HepG2 (cell line): ENCODE data around the gene H2AZ1. TPM values are rescaled to one million over a fixed set of nuclear protein-coding genes. Genes with fewer than 3 reads are reported as not detected.

Experiments
- ATAC-seq: fragments of 200-7000 bp; cut with Tn5 transposase; 3 replicates; pipeline ENCODE4 v1.9.1; 2020; ENCODE audit warnings: mild to moderate bottlenecking, moderate library complexity
- BruUV-seq: library from RNA; stranded (reverse); fragments of 400-500 nt; replicated peaks from 2 replicates; lab custom pipeline; 2021; lab: Mats Ljungman, UMichigan
- CTCF ChIA-PET: fragments of 300-600 bp; formaldehyde crosslinking; extraction: SDS; loops from one replicate; lab custom pipeline; 2021; ENCODE audit warnings: low total read pairs, inconsistent platforms, low intra/inter-chr PET ratio; lab: Yijun Ruan, JAX
- POLR2A ChIA-PET: fragments of 350-600 bp; sonication (Branson Sonifier 250); formaldehyde crosslinking; loops from one replicate; lab custom pipeline; 2020; ENCODE audit warnings: antibody characterized with exemption, inconsistent platforms; lab: Yijun Ruan, JAX
- DNase-seq: peaks from one replicate; pipeline ENCODE4 v3.0.0-alpha.2; 2015; ENCODE audit warnings: low spot score
- FAIRE-seq: peaks from 3 replicates; lab custom pipeline; 2011; peaks lifted over from hg19 to GRCh38; lab: Jason Lieb, UNC
- H2AFZ ChIP-seq: one replicate; pipeline ENCODE4 v1.6.1; 2011; ENCODE audit warnings: low read length, inconsistent platforms
- H3K27ac ChIP-seq: fragments of 300-600 bp; 3 replicates; pipeline ENCODE4 v1.8.0; 2011; ENCODE audit warnings: mixed run types, mild to moderate bottlenecking, mixed read lengths, low read length, inconsistent platforms; ENCODE audit not compliant: insufficient read depth; ENCODE audit errors: extremely low read length
- H3K27me3 ChIP-seq, 2 experiments: fragments of 200-600 bp in 1 of 2; 2 replicates in 1 of 2; 3 replicates in 1 of 2; pipeline versions ENCODE4 v1.6.0 to v1.8.0; 2011; ENCODE audit warnings: low read length in 2 of 2, mild to moderate bottlenecking in 2 of 2, moderate library complexity in 2 of 2, inconsistent platforms in 1 of 2; ENCODE audit not compliant: insufficient read depth in 2 of 2, control insufficient read depth in 1 of 2
- H3K36me3 ChIP-seq, 2 experiments: fragments of 200-600 bp in 1 of 2; replicated peaks in 1 of 2; 2 replicates in 1 of 2; 3 replicates in 1 of 2; pipeline versions ENCODE4 v1.5.1 to v1.8.0; 2011; ENCODE audit warnings: low read length in 2 of 2, inconsistent platforms in 1 of 2; ENCODE audit not compliant: insufficient read depth in 2 of 2, control insufficient read depth in 1 of 2
- H3K4me1 ChIP-seq: 2 replicates; pipeline ENCODE4 v1.5.1; 2012; ENCODE audit warnings: low read length, inconsistent platforms; ENCODE audit not compliant: insufficient read depth
- H3K4me2 ChIP-seq: 2 replicates; pipeline ENCODE4 v1.6.0; 2011; ENCODE audit warnings: low read depth, low read length, inconsistent platforms
- H3K4me3 ChIP-seq, 3 experiments: fragments of 200-600 bp in 1 of 3; sonication (generic), shearing (Covaris generic) in 1 of 3; replicated peaks in 1 of 3; 2 replicates each; pipeline ENCODE4 v1.5.1; 2011 to 2016; ENCODE audit warnings: low read length in 3 of 3, inconsistent platforms in 2 of 3, low read depth in 2 of 3, mild to moderate bottlenecking in 2 of 3, control low read depth in 1 of 3, mixed read lengths in 1 of 3; ENCODE audit not compliant: insufficient read depth in 1 of 3
- H3K79me2 ChIP-seq: one replicate; pipeline ENCODE4 v1.6.1; 2011; ENCODE audit warnings: low read length, inconsistent platforms; ENCODE audit not compliant: insufficient read depth
- H3K9ac ChIP-seq: 2 replicates; pipeline ENCODE4 v1.6.0; 2011; ENCODE audit warnings: mild to moderate bottlenecking, low read depth, low read length, inconsistent platforms; ENCODE audit not compliant: insufficient read depth
- H3K9me3 ChIP-seq: 2 replicates; pipeline ENCODE4 v1.5.1; 2012; ENCODE audit warnings: mild to moderate bottlenecking, low read length
- H4K20me1 ChIP-seq: 2 replicates; pipeline ENCODE4 v1.6.0; 2011; ENCODE audit warnings: inconsistent platforms, mild to moderate bottlenecking, low read length, moderate library complexity; ENCODE audit not compliant: insufficient read depth
- AGO1 ChIP-seq: fragments of 200-400 bp; formaldehyde crosslinking; IDR thresholded peaks from 2 replicates; pipeline ENCODE4 v1.6.1; 2017; ENCODE audit warnings: mild to moderate bottlenecking, low read depth, low read length, moderate library complexity; ENCODE audit not compliant: poor library complexity, severe bottlenecking
- CHD4 ChIP-seq: fragments of 200-600 bp; sonication (generic); IDR thresholded peaks from 2 replicates; pipeline ENCODE4 v1.7.0; 2017; ENCODE audit warnings: mild to moderate bottlenecking, low read length, borderline replicate concordance
- FOXP4 ChIP-seq: sonication (generic); formaldehyde crosslinking; IDR thresholded peaks from 2 replicates; pipeline ENCODE4 v1.4.0; 2020; ENCODE audit warnings: missing genetic modification reagents
- GLMP ChIP-seq: sonication (generic); formaldehyde crosslinking; IDR thresholded peaks from 2 replicates; pipeline ENCODE4 v1.9.0; 2021; ENCODE audit warnings: missing genetic modification reagents, mild to moderate bottlenecking, borderline replicate concordance
- HCFC1 ChIP-seq: fragments of 150-350 bp; IDR thresholded peaks from 2 replicates; pipeline ENCODE4 v1.6.1; 2014; ENCODE audit warnings: low read depth, low read length
- ZC3H4 ChIP-seq: sonication (generic); formaldehyde crosslinking; IDR thresholded peaks from 2 replicates; pipeline ENCODE4 v1.4.0; 2020; ENCODE audit warnings: missing genetic modification reagents, borderline replicate concordance
- ZNF282 ChIP-seq: fragments of 450-650 bp; IDR thresholded peaks from 2 replicates; pipeline ENCODE4 v1.6.1; 2018; ENCODE audit not compliant: partially characterized antibody
- ZNF33B ChIP-seq: sonication (generic); formaldehyde crosslinking; IDR thresholded peaks from 2 replicates; pipeline ENCODE4 v1.5.1; 2020; ENCODE audit warnings: mild to moderate bottlenecking, missing genetic modification reagents
- ZNF383 ChIP-seq: sonication (generic); formaldehyde crosslinking; IDR thresholded peaks from 2 replicates; pipeline ENCODE4 v1.4.0; 2020; ENCODE audit warnings: missing genetic modification reagents, mild to moderate bottlenecking, borderline replicate concordance
- ZNF576 ChIP-seq: sonication (generic); formaldehyde crosslinking; IDR thresholded peaks from 2 replicates; pipeline ENCODE4 v1.4.0; 2020; ENCODE audit warnings: mild to moderate bottlenecking, missing genetic modification reagents
- ZNF619 ChIP-seq: sonication (generic); formaldehyde crosslinking; IDR thresholded peaks from 2 replicates; pipeline ENCODE4 v1.4.0; 2020; ENCODE audit warnings: mild to moderate bottlenecking, missing genetic modification reagents
- ZNF660 ChIP-seq: sonication (generic); formaldehyde crosslinking; IDR thresholded peaks from 2 replicates; pipeline ENCODE4 v1.5.1; 2020; ENCODE audit warnings: mild to moderate bottlenecking, low read depth, missing genetic modification reagents, borderline replicate concordance
- ZNF749 ChIP-seq: sonication (generic); formaldehyde crosslinking; IDR thresholded peaks from 2 replicates; pipeline ENCODE4 v1.8.0; 2022; ENCODE audit warnings: mild to moderate bottlenecking, missing genetic modification reagents, moderate library complexity, borderline replicate concordance
- ZNF770 ChIP-seq: sonication (generic); formaldehyde crosslinking; IDR thresholded peaks from 2 replicates; pipeline ENCODE4 v1.5.0; 2020; ENCODE audit warnings: mild to moderate bottlenecking, missing genetic modification reagents
- ZSCAN25 ChIP-seq: sonication (generic); formaldehyde crosslinking; IDR thresholded peaks from 2 replicates; pipeline ENCODE4 v1.8.0; 2022; ENCODE audit warnings: mild to moderate bottlenecking, missing genetic modification reagents
- WGBS: methylation state at CpG from one replicate; pipeline ENCODE4 v1.1.6; 2017; ENCODE audit warnings: low lambda C conversion rate; 5-methylcytosine and 5-hydroxymethylcytosine counted together
- in situ Hi-C: cut with HindIII; loops from 2 replicates; pipeline ENCODE4 v1.10.0; 2017; ENCODE audit warnings: low pct_unique_long_range_greater_than_20kb; ENCODE audit not compliant: extremely low pct_ligation_motif_present
- intact Hi-C: fragments of 100-400 bp; cut with micrococcal nuclease; formaldehyde crosslinking; loops from one replicate; pipeline ENCODE4 v1.10.0; 2022; ENCODE audit not compliant: unreplicated experiment
- polyA plus RNA-seq, 8 experiments: library from polyadenylated mRNA; depleted of rRNA in 3 of 8; stranded (reverse) in 7 of 8; unstranded in 1 of 8; fragments of >200 nt; fragmentation: Illumina TruSeq in 4 of 8; extraction: Trizol in 4 of 8; gene quantifications; 2 replicates each; pipeline versions ENCODE4 v1.2.1 to v1.2.3, GENCODE V29; 2011 to 2016; ENCODE audit warnings: low read depth in 4 of 8, missing spikeins in 1 of 8, mixed read lengths in 1 of 8; ENCODE audit not compliant: insufficient read depth in 1 of 8
- total RNA-seq, 5 experiments: library from RNA; depleted of rRNA; stranded (reverse); fragments of >200 nt; fragmentation: Illumina TruSeq; extraction: Trizol; gene quantifications; 2 replicates each; pipeline ENCODE4 v1.2.3, GENCODE V29; 2016; ENCODE audit warnings: low read depth in 1 of 5

Gene H2AZ1
- total and polyA plus RNA-seq, 2 of the 13 experiments (the other 11 are each of a cell fraction or from before 2014, with no cell fraction given) = 301 to 574 TPM

GRCh38 chr4:99965173-99965572 is 15.1 kb upstream of the H2AZ1 start:
- H3K9me3 ChIP-seq = no peaks in the 10 kb centered on the region
- no peak overlapping the region for H3K27ac ChIP-seq
- no TSS peak for BruUV-seq
- intact Hi-C loops (no loop called here), in situ Hi-C loops (no loop called here)
- ChIA-PET POLR2A (no interaction called here), CTCF (no interaction called here)
- no peaks in the 10 kb centered on the region for H3K4me1 ChIP-seq
- no peak overlapping the region for H2AFZ ChIP-seq
- DNase-seq = no peak
- no peak overlapping the region for H3K9ac ChIP-seq
- FAIRE-seq = no peak
- H3K79me2 ChIP-seq = no peaks in the 10 kb centered on the region
- no peak overlapping the region for H3K4me3 ChIP-seq
- H4K20me1 ChIP-seq = no peaks in the 10 kb centered on the region
- H3K36me3 ChIP-seq = no peaks in the 10 kb centered on the region
- no peak overlapping the region for H3K4me2 ChIP-seq
- ATAC-seq = no peak
- H3K27me3 ChIP-seq = no peaks in the 10 kb centered on the region
- TF ChIP-seq ZNF660 (no peak), ZNF33B (CRISPR knock-in tag) (no peak), ZNF749 (CRISPR knock-in tag) (no peak), ZNF576 (no peak)

- intact Hi-C loops (no loop called here), in situ Hi-C loops (no loop called here)
- no peak overlapping the region for H3K9ac ChIP-seq
- no peak for TF ChIP-seq ZNF770 (CRISPR knock-in tag)
- no peak for TF ChIP-seq ZNF383 (CRISPR knock-in tag)
- TF ChIP-seq ZSCAN25 = no peak
- no peak for TF ChIP-seq GLMP (CRISPR knock-in tag)
- no peak for TF ChIP-seq ZC3H4
- TF ChIP-seq AGO1 = no peak
- no peak for TF ChIP-seq ZNF282
- no peak for TF ChIP-seq HCFC1
- no peak for TF ChIP-seq CHD4
- TF ChIP-seq ZNF619 = no peak
- no peak for TF ChIP-seq FOXP4 (CRISPR knock-in tag)
- DNase-seq (no peak), ATAC-seq (no peak), FAIRE-seq (no peak)
- H3K4me1 ChIP-seq = no peaks in the 10 kb centered on the region
- no peaks in the 10 kb centered on the region for H3K9me3 ChIP-seq
- ChIA-PET POLR2A (no interaction called here), CTCF (no interaction called here)
- H3K79me2 ChIP-seq = no peaks in the 10 kb centered on the region
- H3K27me3 ChIP-seq = no peaks in the 10 kb centered on the region
- no peak overlapping the region for H3K27ac ChIP-seq
- no peaks in the 10 kb centered on the region for H4K20me1 ChIP-seq
- no peak overlapping the region for H3K4me2 ChIP-seq
- H3K4me3 ChIP-seq = no peak overlapping the region
- no peak overlapping the region for H2AFZ ChIP-seq
- no peaks in the 10 kb centered on the region for H3K36me3 ChIP-seq
- 0% methylated on average over 1 of the region's 1 CpG for WGBS
- BruUV-seq = no TSS peak
Observed at GRCh38 chr4:99961711-99962110, 11.6 kb upstream of the H2AZ1 start.
